Hepatocyte (in vitro differentiated cells): Measurements from ENCODE around the gene PROKR2.

ENCODE experiments used
- CTCF ChIP-seq: fragments of 200-600 bp; sonication (generic); IDR thresholded peaks from 2 replicates; pipeline ENCODE4 v1.5.1; 2016; ENCODE audit warnings: antibody characterized with exemption, mild to moderate bottlenecking; ENCODE audit not compliant: poor library complexity
- EZH2 ChIP-seq: fragments of 200-600 bp; sonication (generic); IDR thresholded peaks from 2 replicates; pipeline ENCODE4 v1.6.1; 2016; ENCODE audit warnings: antibody characterized with exemption, mild to moderate bottlenecking, borderline replicate concordance

- TF ChIP-seq EZH2 (no peak), CTCF (no peak)
These were observed 48.3 kb downstream of the PROKR2 start for GRCh38 chr20:5268449-5268848.
